GM10847 (cell line): Measurements from ENCODE around the gene RAN.
A peak's percentile ranks its signal among the peaks of the same experiment; 100 is the strongest.

ENCODE experiments used
- POLR2A ChIP-seq: IDR thresholded peaks from 2 replicates; pipeline ENCODE4 v1.6.1; 2011; ENCODE audit not compliant: insufficient read length; ENCODE audit errors: extremely low read depth

The RAN gene

GRCh38 chr12:130871286-130872178 is at the start of gene RAN:
Gene RAN, plus strand, starts transcription at chr12:130872066. Its CDS starts 528 bp downstream, at chr12:130872594.
- TF ChIP-seq POLR2A, result peak; percentile 57

DNA sequence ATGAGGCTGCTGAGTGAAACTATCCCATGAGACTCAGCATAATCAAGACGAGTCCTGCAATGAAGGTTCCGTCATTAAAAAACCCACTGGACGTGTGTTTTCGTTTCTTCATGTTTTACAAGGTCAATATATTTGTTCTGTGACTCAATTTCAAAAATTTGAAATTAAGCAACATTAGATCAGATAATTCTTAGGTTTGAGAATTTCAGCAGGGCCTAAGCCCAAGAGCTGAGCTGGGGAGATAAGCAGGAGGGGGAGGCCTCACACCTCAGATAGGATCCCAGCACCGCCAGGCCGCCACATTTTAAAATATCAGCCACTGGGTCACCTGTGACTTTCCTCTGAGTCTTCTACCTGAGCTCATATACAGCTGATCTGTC is 46.1 kb upstream of the RAN start:
- TF ChIP-seq POLR2A, result no peak

DNA sequence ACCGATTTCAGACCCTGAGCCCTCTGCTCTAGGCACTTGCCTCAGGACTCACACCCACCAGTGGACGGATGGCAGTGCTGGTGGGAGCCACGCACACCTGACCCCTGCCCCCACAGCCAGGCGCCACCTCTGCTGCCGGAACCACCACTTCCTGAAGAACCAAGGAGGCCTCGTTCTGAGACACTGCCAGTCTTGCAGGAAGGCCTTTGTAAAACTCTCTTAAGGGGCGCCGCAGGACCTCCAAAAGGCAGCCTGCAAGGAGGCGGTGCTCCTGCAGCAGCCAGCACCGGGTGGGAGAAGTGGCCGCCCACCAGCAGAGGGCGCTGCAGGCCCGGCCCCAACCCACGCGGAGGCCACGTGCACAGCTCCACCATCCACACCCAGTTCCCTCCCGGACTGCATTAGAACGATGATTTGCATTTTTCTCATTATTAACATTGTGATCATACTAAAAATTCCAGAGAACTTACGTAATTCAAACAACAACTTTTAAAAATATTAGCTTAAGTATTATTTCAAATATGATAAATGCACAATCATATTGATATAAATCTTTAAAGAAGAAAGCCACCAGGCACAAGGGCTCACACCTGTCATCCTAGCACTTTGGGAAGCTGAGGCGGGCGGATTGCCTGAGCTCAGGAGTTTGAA is 45.6 kb upstream of the RAN start:
- no peak for TF ChIP-seq POLR2A

DNA sequence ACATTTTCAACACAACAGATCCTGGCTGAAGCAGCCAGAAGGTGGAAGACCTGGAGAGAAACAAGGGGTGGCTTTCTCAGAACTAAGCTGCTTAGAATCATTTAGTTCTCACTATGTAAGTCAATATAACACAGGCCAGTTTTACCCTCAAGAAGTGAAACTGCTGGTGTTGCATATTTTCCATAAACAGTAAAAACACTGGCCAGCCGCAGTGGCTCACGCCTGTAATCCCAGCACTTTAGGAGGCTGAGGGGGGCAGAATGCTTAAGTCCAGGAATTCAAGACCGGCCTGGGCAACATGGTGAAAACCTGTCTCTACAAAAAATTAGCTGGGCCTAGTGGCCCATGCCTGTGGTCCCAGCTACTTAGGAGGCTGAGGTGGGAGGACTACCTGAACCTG is 44.4 kb upstream of the RAN start:
- no peak for TF ChIP-seq POLR2A

DNA sequence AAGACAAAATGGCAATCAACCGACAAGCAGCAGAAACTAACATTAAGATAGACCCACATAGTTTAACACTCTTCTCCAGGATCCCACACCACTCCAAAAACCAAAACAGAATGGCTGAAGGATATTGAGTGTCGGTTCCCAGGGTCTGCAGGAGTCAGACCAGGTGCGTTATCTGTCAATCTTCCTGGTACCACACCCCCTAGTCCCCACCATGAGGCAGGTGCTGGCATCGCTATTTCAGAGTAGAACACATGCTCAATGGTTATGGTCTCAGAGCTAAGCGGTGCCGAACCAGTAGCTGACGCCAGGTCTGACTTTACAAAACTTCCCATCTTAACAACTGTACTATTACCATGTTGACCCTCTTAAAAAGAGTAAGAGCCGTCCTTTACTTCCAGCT is 43.0 kb upstream of the RAN start:
- no peak for TF ChIP-seq POLR2A

GRCh38 chr12:130829391-130830245 is 42.2 kb upstream of the RAN start:
- no peak for TF ChIP-seq POLR2A

GRCh38 chr12:130830246-130830551 is 41.7 kb upstream of the RAN start:
- no peak for TF ChIP-seq POLR2A

GRCh38 chr12:130831246-130831645 is 40.6 kb upstream of the RAN start:
- no peak for TF ChIP-seq POLR2A

- TF ChIP-seq POLR2A, result no peak
Observed at GRCh38 chr12:130831876-130832405, 39.9 kb upstream of the RAN start.

DNA sequence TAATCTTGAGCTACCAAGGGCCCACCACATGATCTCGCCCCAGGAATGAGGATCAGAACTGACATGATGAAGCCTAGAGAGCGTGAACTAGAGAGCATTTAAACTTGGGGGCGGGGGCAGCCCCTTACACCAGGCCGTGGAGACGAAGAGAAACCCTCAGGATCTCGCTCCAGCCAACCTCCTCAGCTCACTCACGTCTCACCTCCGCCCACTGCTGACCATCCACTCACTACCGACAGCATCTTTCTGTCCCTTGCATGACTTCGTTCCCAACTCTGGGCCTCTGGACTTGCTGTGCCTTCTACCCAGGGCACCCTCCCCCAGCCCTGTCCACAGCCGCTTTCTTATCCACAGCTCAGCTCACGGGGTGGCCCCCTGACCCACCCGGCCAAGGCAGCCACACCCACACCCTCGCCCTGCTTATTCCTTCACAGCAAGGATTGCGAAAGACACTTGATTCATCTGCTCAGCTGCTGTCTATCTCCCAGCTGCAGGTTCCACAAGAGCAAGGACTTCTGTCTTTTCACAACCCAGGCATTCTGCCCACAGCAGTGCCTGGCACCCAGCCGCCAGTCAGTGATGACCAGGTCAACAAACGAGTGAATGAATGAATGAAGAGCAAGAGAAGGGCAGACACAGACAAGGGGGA is 39.2 kb upstream of the RAN start:
- no peak for TF ChIP-seq POLR2A

DNA sequence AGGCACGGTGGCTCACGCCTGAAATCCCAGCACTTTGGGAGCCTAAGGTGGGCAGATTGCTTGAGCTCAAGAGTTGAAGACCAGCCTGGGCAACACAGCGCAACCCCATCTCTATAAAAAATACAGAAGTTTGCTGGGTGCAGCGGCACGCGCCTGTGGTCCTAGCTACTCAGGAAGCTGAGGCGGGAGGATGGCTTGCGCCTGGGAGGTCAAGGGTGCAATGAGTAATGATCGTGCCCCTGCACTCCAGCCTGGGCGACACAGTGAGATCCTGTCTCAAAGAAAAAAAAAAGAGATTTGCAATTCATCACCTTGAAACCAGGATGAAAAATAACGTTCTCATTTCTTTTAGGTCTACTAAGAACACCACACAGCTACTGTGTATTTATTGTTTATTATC is 36.9 kb upstream of the RAN start:
- TF ChIP-seq POLR2A, result no peak

- no peak for TF ChIP-seq POLR2A
Observed at GRCh38 chr12:130835436-130835835, 36.4 kb upstream of the RAN start.

DNA sequence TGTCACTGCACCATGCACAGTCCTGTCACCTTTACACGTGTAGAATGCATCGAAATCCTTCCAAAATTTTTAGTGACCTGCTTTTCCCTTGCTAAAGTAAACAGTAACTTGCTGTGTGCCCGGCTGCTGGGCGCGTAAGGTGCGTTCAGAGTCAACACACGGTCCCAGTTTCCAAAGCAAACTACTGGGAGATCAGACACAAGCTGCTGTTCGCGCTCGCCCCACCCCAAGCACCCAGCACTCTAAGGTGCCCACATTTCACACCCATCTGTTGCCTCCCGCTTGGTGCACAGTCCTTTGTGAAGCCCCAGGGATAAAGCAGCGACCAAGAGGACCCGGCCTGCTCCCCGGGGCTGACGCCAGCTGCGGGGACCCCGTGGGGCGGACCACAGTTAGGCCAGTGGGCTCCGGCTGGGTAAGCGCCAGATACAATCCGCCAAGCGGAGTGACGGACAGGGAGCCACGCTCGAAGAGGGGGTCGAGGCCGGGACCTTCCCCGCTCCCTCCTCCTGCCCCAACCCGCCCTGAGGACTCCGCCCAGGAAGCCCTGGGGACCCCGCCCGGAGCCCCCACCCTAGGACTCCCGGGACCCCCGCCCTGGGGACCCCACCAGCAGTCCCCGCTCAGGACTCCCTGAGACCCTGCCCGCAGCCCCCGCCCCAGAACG is 33.4 kb upstream of the RAN start:
- TF ChIP-seq POLR2A, result no peak

GRCh38 chr12:130838951-130839769 is 32.7 kb upstream of the RAN start, which contains the start of gene STX2:
Gene STX2, minus strand, starts transcription at chr12:130839250. Its CDS starts 151 bp downstream, at chr12:130839099.
- no peak for TF ChIP-seq POLR2A
